ENCODE measurements around the gene CCNK. TPM values are rescaled to one million over a fixed set of nuclear protein-coding genes. Genes with fewer than 3 reads are reported as not detected.

Gene CCNK
- total RNA-seq, 1 experiment from 2014 or later: 80.1 TPM

GRCh38 chr14:99548871-99549515, 67.8 kb downstream of the CCNK start:
- H3K9me3 Mint-ChIP-seq: no peaks in the 10 kb centered on the region
- Histone ChIP-seq H4K91ac (ENCODE audit: insufficient read length, low read depth, low read length) (no peak overlapping the region), H3K9me3 (ENCODE audit: control insufficient read depth, low read depth, low read length) (no peaks in the 10 kb centered on the region), H2BK5ac (ENCODE audit: insufficient read length, low read length) (no peak overlapping the region), H4K8ac (replicated peaks; ENCODE audit: insufficient read length, low read depth, low read length) (no peak overlapping the region), H2BK120ac (ENCODE audit: low read depth, low read length, poor library complexity, severe bottlenecking) (no peak overlapping the region), H3K23me2 (ENCODE audit: insufficient read length, low read depth, low read length, poor library complexity, severe bottlenecking) (no peaks in the 10 kb centered on the region), H3K27ac (ENCODE audit: insufficient read length, low read depth, low read length) (no peak overlapping the region), H3K23ac (ENCODE audit: insufficient read length, low read depth, low read length) (no peak overlapping the region), H2AFZ (ENCODE audit: low read length) (no peak overlapping the region), H3K9ac (ENCODE audit: extremely low read depth, insufficient read length, low read length) (no peak overlapping the region), H4K20me1 (ENCODE audit: control insufficient read depth, insufficient read depth, insufficient read length) (peaks cover 3% of the 10 kb centered on the region), H4K5ac (ENCODE audit: insufficient read length, low read depth, low read length) (no peak overlapping the region), H3K27me3 (ENCODE audit: insufficient read depth, low read length) (0 out of 2 replicates have a peak, but pooled peaks cover 2% of the 10 kb centered on the region), H3K79me2 (ENCODE audit: insufficient read depth, low read length) (no peaks in the 10 kb centered on the region; the same call in 1 of the 2 replicates), H3T11ph (ENCODE audit: low read length) (no peak overlapping the region), H2BK15ac (ENCODE audit: low read depth, low read length) (no peak overlapping the region), H3K79me1 (ENCODE audit: insufficient read depth, low read depth, low read length, poor library complexity, severe bottlenecking) (no peaks in the 10 kb centered on the region), H3K4me2 (ENCODE audit: insufficient read depth, insufficient read length, low read length) (no peak overlapping the region), H3K18ac (ENCODE audit: insufficient read length, low read depth, low read length) (no peak overlapping the region), H3K56ac (ENCODE audit: insufficient read length, low read depth, low read length) (no peak overlapping the region), H2BK20ac (ENCODE audit: low read depth, low read length, poor library complexity, severe bottlenecking) (no peak overlapping the region), H3K14ac (ENCODE audit: insufficient read depth, low read length) (no peak overlapping the region; the same call in 1 of the 2 replicates), H3K4ac (ENCODE audit: low read depth, low read length) (no peak overlapping the region), H2BK12ac (ENCODE audit: insufficient read length, low read depth, low read length) (no peak overlapping the region), H2AK5ac (ENCODE audit: insufficient read length, low read length) (no peak overlapping the region), H3K4me1 (ENCODE audit: insufficient read depth, low read length) (no peaks in the 10 kb centered on the region; the same call in 1 of the 2 replicates)
- peaks cover 56 to 66% of the 10 kb centered on the region in 2 experiments for H3K4me1 Mint-ChIP-seq
- H3K4me3 Mint-ChIP-seq: no peak overlapping the region
- H3K36me3 Mint-ChIP-seq (ENCODE audit: insufficient read depth in 1 of 3, low read depth in 3 of 3): no peaks in the 10 kb centered on the region
- no peak for DNase-seq
- peak overlapping the region in 1 of 3 experiments; percentile 53; a peak in 2 of 7 replicates for H3K27ac Mint-ChIP-seq
- no peak for TF ChIP-seq CTCF (conservative IDR thresholded peaks at IDR 0.05)
- no peaks in the 10 kb centered on the region; the same call in 1 of the 2 replicates for H3K27me3 Mint-ChIP-seq (ENCODE audit: low read depth)
- no CpG with 5 or more reads among the region's 10 CpGs for WGBS (ENCODE audit: extremely low coverage, insufficient read length, low lambda C conversion rate)
